NCI-H510A treated with DMSO at 0.1 percent for 48 hours (cell line): ENCODE data around the gene GNAO1.

Source experiments
- DNase-seq: peaks from one replicate; lab custom pipeline; 2025; lab: John Stamatoyannopoulos, UW

The GNAO1 gene

GRCh38 chr16:56312556-56312955 is 121.3 kb downstream of the GNAO1 start:
- DNase-seq: no peak

GRCh38 chr16:56314244-56314850 is 123.1 kb downstream of the GNAO1 start:
- DNase-seq: no peak

DNA sequence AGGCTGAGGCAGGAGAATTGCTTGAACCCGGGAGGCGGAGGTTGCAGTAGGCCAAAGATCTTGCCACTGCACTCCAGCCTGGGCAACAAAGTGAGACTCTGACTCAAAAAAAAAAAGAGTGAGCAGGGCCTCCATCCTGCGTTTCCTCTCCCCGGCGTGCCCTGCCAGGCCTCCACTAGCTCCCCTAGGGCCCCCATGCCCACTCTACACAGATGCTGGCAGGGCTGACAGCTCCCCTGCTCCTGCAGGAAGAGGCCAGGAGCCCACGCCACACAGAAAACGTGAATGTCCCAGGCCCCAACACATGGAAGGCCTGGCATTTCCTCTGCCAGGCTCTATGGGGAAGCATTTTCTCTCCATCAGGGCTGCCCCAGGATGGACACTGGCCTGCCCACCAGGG is 124.7 kb downstream of the GNAO1 start:
- DNase-seq: no peak

- DNase-seq: no peak
Measured at GRCh38 chr16:56316545-56316944, 125.3 kb downstream of the GNAO1 start.

- peak; percentile 76 for DNase-seq
Measured at GRCh38 chr16:56317998-56318826, 126.9 kb downstream of the GNAO1 start.

GRCh38 chr16:56318827-56319140 is 127.5 kb downstream of the GNAO1 start:
- no peak for DNase-seq

DNA sequence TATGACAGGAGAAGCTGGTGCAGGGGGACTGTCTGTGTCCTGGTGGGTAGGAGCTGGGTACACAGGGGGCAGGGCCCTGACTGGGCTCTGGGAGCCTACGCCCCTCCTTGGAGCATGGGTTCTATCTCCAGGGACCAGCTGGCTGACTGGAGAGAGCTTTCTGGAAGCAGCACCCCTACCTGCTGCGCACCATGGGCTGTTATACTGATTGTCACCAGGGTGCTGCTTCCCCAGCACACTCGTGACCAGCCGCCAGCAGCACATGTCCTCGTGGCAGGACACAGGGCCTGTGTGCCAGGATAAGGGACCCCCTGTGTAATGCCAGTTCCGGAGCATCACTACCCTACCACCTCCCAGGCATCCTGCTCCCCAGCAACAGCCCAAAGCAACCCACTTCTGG is 128.1 kb downstream of the GNAO1 start:
- DNase-seq: no peak

GRCh38 chr16:56320056-56320455 is 128.8 kb downstream of the GNAO1 start:
- no peak for DNase-seq

DNA sequence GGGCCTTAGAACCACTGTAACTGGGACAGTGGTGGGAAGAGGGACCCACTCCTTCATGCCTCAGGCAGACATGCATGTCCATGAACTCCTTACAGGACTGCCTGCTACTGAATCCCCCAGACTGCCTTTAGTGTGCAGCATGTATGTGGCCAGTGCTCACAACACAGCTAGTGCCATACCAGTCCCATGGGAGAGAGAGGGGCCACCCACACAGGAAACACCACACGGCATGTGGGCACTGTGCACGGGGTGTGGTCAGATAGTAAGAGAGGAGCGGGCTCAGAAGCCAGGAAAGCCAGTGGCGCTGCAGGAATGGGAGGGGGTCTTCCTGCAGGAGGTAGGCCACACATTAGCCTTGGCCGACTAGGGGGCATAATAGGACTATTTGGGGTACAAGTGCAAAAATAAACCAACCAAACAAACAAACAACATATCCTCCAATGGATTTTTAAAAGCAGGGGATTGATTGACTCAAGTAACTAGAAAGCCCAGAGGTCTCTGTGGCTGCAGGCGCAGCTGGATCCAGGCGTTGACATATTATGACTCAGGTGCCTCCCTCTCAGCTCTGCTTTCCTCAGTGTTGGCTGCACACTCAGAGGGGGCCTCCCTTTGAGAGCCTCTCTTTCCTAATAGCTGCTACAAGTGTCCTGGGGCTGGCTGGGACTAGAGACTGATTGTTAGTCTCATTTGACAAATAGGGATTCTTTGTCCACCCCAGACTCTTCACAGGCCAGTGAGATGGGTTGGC is 129.7 kb downstream of the GNAO1 start:
- DNase-seq: no peak

DNA sequence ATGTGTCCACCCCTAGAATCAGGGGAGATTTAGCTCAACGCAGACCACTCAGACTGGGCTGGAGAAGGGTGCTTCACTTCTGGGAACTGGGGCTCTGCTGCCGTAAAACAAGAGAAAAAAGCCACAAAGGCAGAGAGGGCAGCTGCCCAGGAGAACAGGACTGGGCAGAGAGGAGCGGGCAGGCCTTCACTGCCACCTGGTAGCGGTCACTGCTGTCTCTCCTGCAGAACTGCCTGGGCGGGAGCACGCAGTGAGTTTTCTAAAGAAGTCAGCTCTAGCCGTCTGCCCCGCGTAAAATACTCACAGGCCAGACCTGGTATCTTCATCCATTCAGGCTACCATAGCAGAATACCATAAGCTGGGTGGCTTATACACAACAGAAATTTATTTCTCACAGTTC is 130.3 kb downstream of the GNAO1 start:
- no peak for DNase-seq

GRCh38 chr16:56324406-56324805 is 133.1 kb downstream of the GNAO1 start:
- no peak for DNase-seq

- DNase-seq: no peak
Measured at GRCh38 chr16:56325956-56326355, 134.7 kb downstream of the GNAO1 start.

DNA sequence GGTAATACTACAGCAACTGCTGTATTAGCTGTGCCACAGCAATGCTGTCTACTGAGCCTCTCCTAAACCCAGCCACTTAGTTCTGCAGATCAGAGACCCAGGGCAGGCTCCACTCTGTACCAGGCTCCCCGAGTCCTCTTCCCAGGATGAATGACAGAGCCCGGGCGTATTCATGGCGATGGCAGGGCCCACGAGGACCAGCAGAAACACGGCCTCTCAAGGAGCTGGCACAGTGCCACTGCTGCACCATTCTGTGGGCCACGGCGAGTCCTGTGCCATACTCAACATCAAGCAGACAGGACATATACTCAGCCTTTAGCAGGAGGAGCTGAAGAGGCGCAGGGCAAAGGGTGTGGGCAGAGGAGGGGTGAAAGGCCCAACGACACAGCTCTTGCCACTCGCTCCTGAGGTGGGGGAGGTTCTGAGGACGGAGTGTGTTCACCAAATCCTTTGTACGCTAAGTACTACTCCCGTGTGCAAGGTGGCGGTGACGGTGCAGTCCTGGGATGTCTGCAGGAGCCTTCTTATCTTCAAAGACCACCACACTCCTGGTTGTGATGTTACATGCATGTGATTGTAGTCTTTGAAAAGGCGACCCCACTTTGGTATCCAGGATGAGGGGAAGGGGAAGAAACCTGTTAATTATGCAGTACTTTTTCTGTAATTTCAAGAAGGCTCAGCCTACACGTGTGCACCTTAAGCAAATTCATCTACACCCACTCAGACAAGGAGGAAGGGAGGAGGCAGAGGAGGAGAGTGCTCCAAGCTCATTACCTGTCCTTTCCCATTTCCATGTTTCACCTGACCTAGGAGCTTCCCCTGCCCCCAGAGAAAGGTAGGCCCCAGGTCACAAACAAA is 136.0 kb downstream of the GNAO1 start:
- DNase-seq: no peak

GRCh38 chr16:56327929-56328258 is 136.6 kb downstream of the GNAO1 start:
- DNase-seq: no peak

GRCh38 chr16:56328276-56329022 is 137.2 kb downstream of the GNAO1 start:
- no peak for DNase-seq

DNA sequence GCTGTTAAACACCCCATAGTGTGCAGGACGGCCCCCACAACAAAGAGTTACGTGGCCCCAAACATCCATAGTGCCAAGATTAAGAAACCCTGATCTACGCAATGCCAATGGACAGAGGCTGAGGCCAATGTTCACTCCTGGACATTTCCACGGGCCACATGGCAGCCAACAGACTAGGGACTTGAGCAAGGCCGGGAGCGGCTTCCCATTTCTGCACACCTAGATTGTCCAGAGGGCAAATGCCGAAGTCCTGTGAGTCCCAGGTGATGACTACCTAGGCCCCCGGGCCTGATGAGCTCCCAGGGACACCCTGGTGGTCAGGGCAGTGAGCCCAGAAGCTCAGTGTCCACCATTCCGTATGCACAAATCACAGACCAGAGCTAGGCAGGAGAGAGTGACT is 138.6 kb downstream of the GNAO1 start:
- no peak for DNase-seq

DNA sequence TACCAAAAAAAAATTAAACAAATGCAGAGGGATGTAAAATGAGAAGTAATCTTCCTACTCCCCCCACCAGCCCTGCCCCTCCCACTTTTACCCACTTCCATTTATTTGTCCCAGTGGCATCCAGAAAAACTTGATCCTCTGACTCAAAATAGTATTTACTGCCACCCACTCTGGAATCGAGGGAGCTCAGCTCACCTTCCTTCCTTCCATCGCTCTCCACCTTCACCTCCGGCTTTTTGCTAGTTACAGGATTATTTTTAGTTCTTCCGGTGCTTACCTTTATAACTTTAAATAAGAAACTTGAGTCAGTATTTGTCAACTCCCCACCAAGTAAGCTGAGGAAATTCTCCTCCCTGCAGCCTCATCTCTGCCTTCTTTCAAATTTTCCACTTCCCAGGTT is 139.2 kb downstream of the GNAO1 start:
- no peak for DNase-seq

- DNase-seq: no peak
Measured at GRCh38 chr16:56331399-56331798, 140.1 kb downstream of the GNAO1 start.

- DNase-seq: no peak
Measured at GRCh38 chr16:56331915-56332314, 140.6 kb downstream of the GNAO1 start.

DNA sequence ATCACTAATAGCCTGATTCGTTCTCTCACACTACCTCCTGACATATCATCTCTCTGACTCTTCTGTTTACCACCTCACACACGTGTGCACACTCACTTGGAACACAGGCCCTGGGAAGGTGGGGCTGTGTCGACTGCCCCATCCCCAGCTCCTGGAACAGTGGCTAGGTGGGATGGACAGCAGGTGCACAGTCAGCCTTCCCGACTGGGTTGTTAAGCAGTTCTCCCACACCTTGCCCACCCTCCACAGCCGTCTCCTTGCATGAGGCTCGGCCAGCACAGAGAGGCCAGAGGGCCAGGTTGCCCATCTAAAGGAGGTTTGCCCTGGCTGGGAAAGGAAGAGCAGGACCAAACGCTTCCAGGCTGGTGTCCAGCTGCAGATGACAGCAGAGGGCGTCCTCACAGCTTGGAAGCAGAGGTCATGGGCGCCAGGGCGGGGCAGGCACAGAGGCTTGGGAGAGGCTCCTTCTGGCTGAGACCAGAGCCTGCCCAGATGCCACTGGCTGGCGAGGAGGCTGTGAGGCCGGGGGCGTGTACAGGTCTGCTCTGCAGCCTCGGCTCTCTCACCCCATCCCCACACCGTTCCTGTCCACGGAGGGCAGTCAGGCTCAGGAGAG is 141.3 kb downstream of the GNAO1 start:
- DNase-seq: no peak

- no peak for DNase-seq
Measured at GRCh38 chr16:56334761-56335160, 143.5 kb downstream of the GNAO1 start.
